Gastroesophageal sphincter (tissue), 3 donors: ENCODE data around the gene INTS14.

Experiments
- CTCF ChIP-seq, 4 experiments: fragments of 200-600 bp in 2 of 4; fragments of 450-650 bp in 2 of 4; sonication (generic) in 1 of 4; IDR thresholded peaks; one replicate each; pipeline ENCODE4 v1.5.1; 2017 to 2019; ENCODE audit warnings: antibody characterized with exemption in 4 of 4, mild to moderate bottlenecking in 2 of 4, moderate library complexity in 2 of 4
- EP300 ChIP-seq: sonication (generic); formaldehyde crosslinking; IDR thresholded peaks from one replicate; pipeline ENCODE4 v1.6.1; 2017; ENCODE audit warnings: antibody characterized with exemption, mild to moderate bottlenecking
- POLR2A ChIP-seq, 2 donors: fragments of 450-650 bp; IDR thresholded peaks; one replicate each; pipeline ENCODE4 v1.6.1; 2017; ENCODE audit warnings: antibody characterized with exemption in 2 of 2, mild to moderate bottlenecking in 2 of 2, moderate library complexity in 1 of 2
- POLR2AphosphoS5 ChIP-seq: sonication (generic); formaldehyde crosslinking; IDR thresholded peaks from one replicate; pipeline ENCODE4 v1.6.1; 2017; ENCODE audit warnings: antibody characterized with exemption

- TF ChIP-seq CTCF (IDR thresholded peaks at IDR 0.05) = no peak
- no peak for TF ChIP-seq POLR2A (IDR thresholded peaks at IDR 0.05)
- TF ChIP-seq EP300 = no peak
- TF ChIP-seq POLR2AphosphoS5 = no peak
These were observed 51.8 kb downstream of the INTS14 start for GRCh38 chr15:65558997-65559760.
